H1 (cell line): ENCODE results near the gene PATL2. TPM values are rescaled to one million over a fixed set of nuclear protein-coding genes. Genes with fewer than 3 reads are reported as not detected.

Source experiments
- CTCF ChIA-PET: fragments of 300-600 bp; sonication (Branson Sonifier 250); formaldehyde crosslinking; loops from one replicate; lab custom pipeline; 2021; ENCODE audit not compliant: partially characterized antibody; lab: Charles Lee
- POLR2A ChIA-PET: fragments of 300-600 bp; sonication (Branson Sonifier 250); formaldehyde crosslinking; loops from one replicate; lab custom pipeline; 2021; ENCODE audit warnings: inconsistent platforms; ENCODE audit not compliant: partially characterized antibody; lab: Charles Lee
- DNase-seq, 2 experiments: peaks; one replicate each; pipeline versions ENCODE4 v3.0.0 to v3.0.0-alpha.2; 2010 to 2022; ENCODE audit warnings: low spot score in 2 of 2, low read depth in 1 of 2, mixed read lengths in 1 of 2
- FAIRE-seq: peaks from 2 replicates; lab custom pipeline; 2011; peaks lifted over from hg19 to GRCh38; lab: Jason Lieb, UNC
- H2AFZ ChIP-seq: 2 replicates; pipeline ENCODE4 v1.8.1; 2012; ENCODE audit warnings: low read length, inconsistent platforms
- H2AK5ac ChIP-seq: 2 replicates; pipeline ENCODE4 v1.6.1; 2013; ENCODE audit warnings: low read depth, low read length
- H2BK120ac ChIP-seq: replicated peaks from 2 replicates; pipeline ENCODE3; 2013; ENCODE audit warnings: low read depth, low read length, inconsistent platforms
- H2BK12ac ChIP-seq: 2 replicates; pipeline ENCODE4 v1.6.1; 2013; ENCODE audit warnings: low read depth, low read length
- H2BK15ac ChIP-seq: 2 replicates; pipeline ENCODE4 v1.6.1; 2013; ENCODE audit warnings: low read length
- H2BK20ac ChIP-seq: 2 replicates; pipeline ENCODE4 v1.6.1; 2013; ENCODE audit warnings: low read length
- H2BK5ac ChIP-seq: 2 replicates; pipeline ENCODE4 v1.6.1; 2013; ENCODE audit warnings: low read depth, low read length
- H3K14ac ChIP-seq: 2 replicates; pipeline ENCODE4 v1.6.1; 2013; ENCODE audit warnings: inconsistent platforms; ENCODE audit not compliant: insufficient read length
- H3K18ac ChIP-seq: 2 replicates; pipeline ENCODE4 v1.6.1; 2013; ENCODE audit warnings: low read length; ENCODE audit errors: extremely low read depth
- H3K23ac ChIP-seq: 2 replicates; pipeline ENCODE4 v1.6.1; 2013; ENCODE audit warnings: inconsistent platforms; ENCODE audit not compliant: insufficient read length
- H3K23me2 ChIP-seq: 2 replicates; pipeline ENCODE4 v1.6.1; 2013; ENCODE audit warnings: low read depth, low read length
- H3K27ac ChIP-seq: 2 replicates; pipeline ENCODE4 v1.6.1; 2011; ENCODE audit warnings: low read depth, low read length, inconsistent platforms
- H3K27me3 ChIP-seq, 4 experiments: replicated peaks in 1 of 4; 1 replicate in 1 of 4; 2 replicates in 3 of 4; pipeline versions ENCODE4 v1.6.1 to v1.8.1; 2011 to 2013; ENCODE audit warnings: low read length in 3 of 4, mild to moderate bottlenecking in 3 of 4, inconsistent platforms in 2 of 4, mixed read lengths in 2 of 4, moderate library complexity in 1 of 4; ENCODE audit not compliant: control insufficient read depth in 3 of 4, insufficient read depth in 3 of 4; ENCODE audit errors: extremely low read depth in 1 of 4
- H3K36me3 ChIP-seq, 4 experiments: 2 replicates each; pipeline versions ENCODE4 v1.6.1 to v1.8.1; 2011 to 2013; ENCODE audit warnings: mild to moderate bottlenecking in 4 of 4, low read length in 3 of 4, moderate library complexity in 2 of 4, control low read depth in 1 of 4, inconsistent platforms in 1 of 4; ENCODE audit not compliant: insufficient read depth in 4 of 4, control insufficient read depth in 2 of 4
- H3K4ac ChIP-seq: replicated peaks from 2 replicates; pipeline ENCODE3; 2013; ENCODE audit warnings: low read length, low read depth, mixed read lengths, inconsistent platforms; ENCODE audit not compliant: insufficient read length
- H3K4me1 ChIP-seq, 4 experiments: replicated peaks in 1 of 4; 1 replicate in 1 of 4; 2 replicates in 3 of 4; pipeline versions ENCODE4 v1.6.1 to v1.8.1; 2011 to 2013; ENCODE audit warnings: low read length in 3 of 4, inconsistent platforms in 2 of 4, mixed read lengths in 1 of 4; ENCODE audit not compliant: insufficient read depth in 4 of 4, control insufficient read depth in 3 of 4
- H3K4me2 ChIP-seq, 2 experiments: 2 replicates each; pipeline versions ENCODE4 v1.6.1 to v1.8.1; 2011 to 2013; ENCODE audit warnings: low read depth in 2 of 2, low read length in 2 of 2, control low read depth in 1 of 2, inconsistent platforms in 1 of 2, mild to moderate bottlenecking in 1 of 2; ENCODE audit not compliant: insufficient read depth in 1 of 2
- H3K4me3 ChIP-seq, 4 experiments: fragments of 200-600, 300-600 bp in 1 of 4; sonication (generic), shearing (Covaris generic), sonication (Bioruptor Twin) in 1 of 4; 2 replicates each; pipeline versions ENCODE4 v1.5.1 to v1.8.1; 2011 to 2016; ENCODE audit warnings: low read length in 4 of 4, low read depth in 3 of 4, control low read depth in 2 of 4, inconsistent platforms in 2 of 4, mild to moderate bottlenecking in 2 of 4, mixed read lengths in 1 of 4, moderate library complexity in 1 of 4; ENCODE audit not compliant: insufficient read depth in 2 of 4; ENCODE audit errors: extremely low read depth in 1 of 4
- H3K56ac ChIP-seq: replicated peaks from 2 replicates; pipeline ENCODE3; 2013; ENCODE audit warnings: low read depth, mild to moderate bottlenecking, mixed read lengths, low read length, inconsistent platforms; ENCODE audit not compliant: insufficient read length
- H3K79me1 ChIP-seq: 2 replicates; pipeline ENCODE4 v1.6.1; 2013; ENCODE audit warnings: low read depth, low read length, control low read depth
- H3K79me2 ChIP-seq, 2 experiments: 2 replicates each; pipeline versions ENCODE4 v1.6.1 to v1.8.1; 2012 to 2013; ENCODE audit warnings: low read length in 2 of 2, mild to moderate bottlenecking in 2 of 2, inconsistent platforms in 1 of 2; ENCODE audit not compliant: insufficient read depth in 2 of 2, control insufficient read depth in 1 of 2
- H3K9ac ChIP-seq, 4 experiments: replicated peaks in 1 of 4; 1 replicate in 1 of 4; 2 replicates in 3 of 4; pipeline versions ENCODE4 v1.6.1 to v1.8.1; 2011 to 2013; ENCODE audit warnings: low read depth in 3 of 4, low read length in 3 of 4, control low read depth in 2 of 4, mild to moderate bottlenecking in 2 of 4, moderate library complexity in 2 of 4, inconsistent platforms in 1 of 4; ENCODE audit errors: extremely low read depth in 1 of 4
- H3K9me3 ChIP-seq, 2 experiments: 2 replicates each; pipeline versions ENCODE4 v1.6.1 to v1.8.1; 2012 to 2013; ENCODE audit warnings: mild to moderate bottlenecking in 2 of 2, moderate library complexity in 2 of 2, control low read depth in 1 of 2, inconsistent platforms in 1 of 2, low read depth in 1 of 2, low read length in 1 of 2, mixed read lengths in 1 of 2; ENCODE audit not compliant: insufficient read depth in 2 of 2
- H4K20me1 ChIP-seq, 2 experiments: replicated peaks in 1 of 2; 2 replicates each; pipeline versions ENCODE3 to v1.8.1; 2011 to 2013; ENCODE audit warnings: inconsistent platforms in 2 of 2, low read length in 2 of 2, mild to moderate bottlenecking in 1 of 2; ENCODE audit not compliant: insufficient read depth in 2 of 2, control insufficient read depth in 1 of 2
- H4K5ac ChIP-seq: 2 replicates; pipeline ENCODE4 v1.6.1; 2013; ENCODE audit warnings: low read length, low read depth, mixed read lengths, inconsistent platforms; ENCODE audit not compliant: insufficient read length
- H4K8ac ChIP-seq: 2 replicates; pipeline ENCODE4 v1.8.0; 2013; ENCODE audit warnings: mild to moderate bottlenecking, moderate library complexity, low read length, inconsistent platforms; ENCODE audit not compliant: insufficient read depth; ENCODE audit errors: extremely low read depth
- H4K91ac ChIP-seq: replicated peaks from 2 replicates; pipeline ENCODE3; 2013; ENCODE audit warnings: low read length, mixed read lengths, inconsistent platforms; ENCODE audit not compliant: insufficient read length
- CHD2 ChIP-seq: IDR thresholded peaks from 2 replicates; pipeline ENCODE4 v1.6.1; 2012; ENCODE audit warnings: low read length, improper control_type of control experiment
- NANOG ChIP-seq: IDR thresholded peaks from 2 replicates; pipeline ENCODE4 v1.6.1; 2011; ENCODE audit warnings: low read length, low read depth, mild to moderate bottlenecking, inconsistent platforms; ENCODE audit not compliant: insufficient read depth, poor library complexity, severe bottlenecking
- WGBS, 2 experiments: shearing (Covaris generic) in 1 of 2; methylation state at CpG; one replicate each; pipeline versions ENCODE4 v1.1.6 to v1.1.7; 2013 to 2015; ENCODE audit warnings: low lambda C conversion rate in 2 of 2, mixed read lengths in 2 of 2, inconsistent platforms in 1 of 2, low coverage in 1 of 2, missing lambda C conversion rate in 1 of 2; ENCODE audit not compliant: insufficient replicate concordance in 2 of 2, insufficient coverage in 1 of 2, insufficient read length in 1 of 2; ENCODE audit errors: extremely low coverage in 1 of 2, missing lambda C conversion rate in 1 of 2; 5-methylcytosine and 5-hydroxymethylcytosine counted together
- polyA plus RNA-seq, 7 experiments: library from polyadenylated mRNA; depleted of rRNA in 3 of 7; stranded (reverse) in 5 of 7; unstranded in 2 of 7; fragments of >200 nt in 5 of 7; fragments of 200-250 nt in 2 of 7; gene quantifications; 1 replicate in 5 of 7; 2 replicates in 1 of 7; 4 replicates in 1 of 7; pipeline versions ENCODE4 v1.2.1 to v1.2.3, GENCODE V29; 2011 to 2013; ENCODE audit warnings: missing spikeins in 2 of 7, mixed read lengths in 2 of 7
- total RNA-seq: library from RNA; stranded (reverse); fragmentation: NEBNext Ultra II Directional; extraction: Animal tissue kit (Norgen Biotek cat#: 25700); gene quantifications from 2 replicates; pipeline ENCODE4 v1.2.1, GENCODE V29; 2021
- TF ChIP-seq, protein P1 (sequence below): IDR thresholded peaks from 2 replicates; pipeline ENCODE4 v1.6.1; 2012; ENCODE audit warnings: inconsistent platforms
- TF ChIP-seq, protein P2 (sequence below), 3 experiments: IDR thresholded peaks; 1 replicate in 2 of 3; 2 replicates in 1 of 3; pipeline versions ENCODE4 v1.5.1 to v1.6.1; 2011; ENCODE audit warnings: low read length in 3 of 3, mild to moderate bottlenecking in 3 of 3, inconsistent platforms in 2 of 3, low read depth in 1 of 3, moderate library complexity in 1 of 3; ENCODE audit not compliant: insufficient read depth in 1 of 3; ENCODE audit errors: control extremely low read depth in 1 of 3

Gene PATL2
- total and polyA plus RNA-seq, 2 of the 8 experiments (the other 6 are each of a cell fraction or from before 2014, with no cell fraction given): 0.65 to 1.3 TPM

DNA sequence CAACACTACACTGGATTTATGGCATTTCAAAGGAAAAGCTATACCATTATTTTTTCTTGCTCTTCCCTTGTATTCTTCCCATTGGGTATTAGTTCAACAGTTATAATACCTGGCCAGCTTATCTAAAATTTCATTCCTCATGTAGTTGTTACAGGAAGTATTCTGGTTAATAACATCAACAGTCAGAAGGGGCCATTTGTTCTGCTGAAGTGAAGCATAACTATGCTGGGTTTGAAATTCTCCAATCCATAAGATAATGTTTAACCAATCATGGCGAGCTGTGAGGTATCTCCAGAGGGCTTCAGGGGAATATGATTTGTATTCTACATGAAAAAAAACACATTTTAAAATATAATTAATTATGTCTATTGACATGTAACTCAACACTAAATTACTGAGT, 91.0 kb downstream of the PATL2 start:
- peaks cover 0 to 26% (median 5%) of the 10 kb centered on the region in 4 experiments; a peak in 5 of 8 replicates for H3K36me3 ChIP-seq

More for the DNA sequence above, 91.0 kb downstream of the PATL2 start:
- no peak for DNase-seq
- Histone ChIP-seq H4K8ac (no peak overlapping the region), H2AK5ac (no peak overlapping the region), H4K91ac (no peak overlapping the region), H3K4ac (no peak overlapping the region), H3K23ac (no peak overlapping the region), H3K56ac (no peak overlapping the region), H3K4me2 (no peak overlapping the region), H3K4me1 (no peaks in the 10 kb centered on the region), H2AFZ (no peak overlapping the region)
- TF ChIP-seq NANOG (no peak), CHD2 (no peak)
- TF ChIP-seq, protein P1, sequence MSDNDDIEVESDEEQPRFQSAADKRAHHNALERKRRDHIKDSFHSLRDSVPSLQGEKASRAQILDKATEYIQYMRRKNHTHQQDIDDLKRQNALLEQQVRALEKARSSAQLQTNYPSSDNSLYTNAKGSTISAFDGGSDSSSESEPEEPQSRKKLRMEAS: no peak
- TF ChIP-seq, protein P2, sequence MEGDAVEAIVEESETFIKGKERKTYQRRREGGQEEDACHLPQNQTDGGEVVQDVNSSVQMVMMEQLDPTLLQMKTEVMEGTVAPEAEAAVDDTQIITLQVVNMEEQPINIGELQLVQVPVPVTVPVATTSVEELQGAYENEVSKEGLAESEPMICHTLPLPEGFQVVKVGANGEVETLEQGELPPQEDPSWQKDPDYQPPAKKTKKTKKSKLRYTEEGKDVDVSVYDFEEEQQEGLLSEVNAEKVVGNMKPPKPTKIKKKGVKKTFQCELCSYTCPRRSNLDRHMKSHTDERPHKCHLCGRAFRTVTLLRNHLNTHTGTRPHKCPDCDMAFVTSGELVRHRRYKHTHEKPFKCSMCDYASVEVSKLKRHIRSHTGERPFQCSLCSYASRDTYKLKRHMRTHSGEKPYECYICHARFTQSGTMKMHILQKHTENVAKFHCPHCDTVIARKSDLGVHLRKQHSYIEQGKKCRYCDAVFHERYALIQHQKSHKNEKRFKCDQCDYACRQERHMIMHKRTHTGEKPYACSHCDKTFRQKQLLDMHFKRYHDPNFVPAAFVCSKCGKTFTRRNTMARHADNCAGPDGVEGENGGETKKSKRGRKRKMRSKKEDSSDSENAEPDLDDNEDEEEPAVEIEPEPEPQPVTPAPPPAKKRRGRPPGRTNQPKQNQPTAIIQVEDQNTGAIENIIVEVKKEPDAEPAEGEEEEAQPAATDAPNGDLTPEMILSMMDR (IDR thresholded peaks at IDR 0.05; ENCODE audit: control extremely low read depth in 1 of 3, insufficient read depth in 1 of 3, low read depth in 1 of 3, low read length in 3 of 3): no peak
- TF ChIP-seq, all 59 proteins: peak for 0
- Histone ChIP-seq H4K20me1 (no peaks in the 10 kb centered on the region), H3K27ac (no peak overlapping the region), H3K4me3 (no peak overlapping the region), H3K9me3 (no peaks in the 10 kb centered on the region), H3K23me2 (no peaks in the 10 kb centered on the region), H3K18ac (no peak overlapping the region), H2BK5ac (no peak overlapping the region), H3K79me2 (no peaks in the 10 kb centered on the region), H2BK120ac (no peak overlapping the region), H2BK15ac (no peak overlapping the region), H4K5ac (no peak overlapping the region), H3K14ac (no peak overlapping the region), H3K27me3 (no peaks in the 10 kb centered on the region), H2BK12ac (no peak overlapping the region), H2BK20ac (no peak overlapping the region), H3K79me1 (no peaks in the 10 kb centered on the region), H3K9ac (no peak overlapping the region)
- ChIA-PET CTCF (interaction anchor here (1.1 kb wide), 1 partner anchor 118 kb away, joined by 4 read pairs; no protein-coding TSS in a partner anchor), POLR2A (no interaction called here)
- no peak for FAIRE-seq
- WGBS, 2 experiments: 92% methylated on average over 1 of the region's 1 CpG; no CpG with 5 or more reads in 1 of the 2 experiments
